Ramos (cell line): ENCODE measurements around the gene LCN2.
"Not testable (repeated sequence)": the region's sequence is repeated elsewhere in the genome, so short reads cannot be mapped to it uniquely, and the experiment has no call there.

Experiments
- in situ Hi-C: fragments of 300-500 bp; cut with MboI; formaldehyde crosslinking; loops from one replicate; pipeline ENCODE4 v1.14.3; 2022; ENCODE audit warnings: low sequenced_read_pairs; ENCODE audit not compliant: unreplicated experiment

The LCN2 gene

GRCh38 chr9:128127568-128127989 lies 21.7 kb upstream of the LCN2 start, which contains the start of gene PTGES2:
Gene PTGES2, minus strand, starts transcription at chr9:128127729. Its CDS starts 12 bp downstream, at chr9:128127717.
- in situ Hi-C loops, result no loop called here

GRCh38 chr9:128127990-128128835 lies 21.0 kb upstream of the LCN2 start:
- in situ Hi-C loops, result no loop called here

GRCh38 chr9:128128836-128129590 lies 20.2 kb upstream of the LCN2 start:
- in situ Hi-C loops, result no loop called here

- in situ Hi-C loops, result not testable (repeated sequence)
These were observed 19.2 kb upstream of the LCN2 start for GRCh38 chr9:128129976-128130590.

GRCh38 chr9:128130651-128131050 lies 18.6 kb upstream of the LCN2 start:
- in situ Hi-C loops, result not testable (repeated sequence)

- in situ Hi-C loops, result not testable (repeated sequence)
These were observed 17.9 kb upstream of the LCN2 start for GRCh38 chr9:128131346-128131745.

GRCh38 chr9:128132139-128132538 lies 17.1 kb upstream of the LCN2 start:
- in situ Hi-C loops, result not testable (repeated sequence)

GRCh38 chr9:128135561-128135960 lies 13.7 kb upstream of the LCN2 start:
- in situ Hi-C loops, result not testable (repeated sequence)

GRCh38 chr9:128136816-128137793 lies 12.1 kb upstream of the LCN2 start:
- in situ Hi-C loops, result no loop called here

GRCh38 chr9:128138001-128138400 lies 11.3 kb upstream of the LCN2 start:
- in situ Hi-C loops, result no loop called here

- in situ Hi-C loops, result no loop called here
These were observed 9.6 kb upstream of the LCN2 start for GRCh38 chr9:128139621-128140020.

GRCh38 chr9:128141604-128142003 lies 7.6 kb upstream of the LCN2 start:
- in situ Hi-C loops, result no loop called here

- in situ Hi-C loops, result no loop called here
These were observed 7.2 kb upstream of the LCN2 start for GRCh38 chr9:128142061-128142460.

- in situ Hi-C loops, result no loop called here
These were observed 6.7 kb upstream of the LCN2 start for GRCh38 chr9:128142596-128142995.

GRCh38 chr9:128143525-128144238 lies 5.6 kb upstream of the LCN2 start:
- in situ Hi-C loops, result no loop called here

- in situ Hi-C loops, result no loop called here
These were observed 4.7 kb upstream of the LCN2 start for GRCh38 chr9:128144239-128145181.

GRCh38 chr9:128145536-128145935 lies 3.7 kb upstream of the LCN2 start:
- in situ Hi-C loops, result no loop called here

- in situ Hi-C loops, result no loop called here
These were observed 3.3 kb upstream of the LCN2 start for GRCh38 chr9:128145951-128146351.
